MCF 10A (cell line): Measurements from ENCODE around the gene EPHB4. TPM values are rescaled to one million over a fixed set of nuclear protein-coding genes. Genes with fewer than 3 reads are reported as not detected.

Experiments used
- BruUV-seq: library from RNA; stranded (reverse); fragments of 400-500 nt; replicated peaks from 2 replicates; lab custom pipeline; 2021; lab: Mats Ljungman, UMichigan
- CTCF ChIA-PET: fragments of 300-600 bp; sonication (Branson Sonifier 250); formaldehyde crosslinking; extraction: SDS; loops from one replicate; lab custom pipeline; 2021; ENCODE audit warnings: antibody characterized with exemption, inconsistent platforms; lab: Yijun Ruan, JAX
- POLR2A ChIA-PET: fragments of 300-600, 350-650 bp; sonication (Branson Sonifier 250); formaldehyde crosslinking; extraction: SDS; loops from one replicate; lab custom pipeline; 2020; ENCODE audit warnings: antibody characterized with exemption, inconsistent platforms; lab: Yijun Ruan, JAX
- DNase-seq: peaks from one replicate; pipeline ENCODE4 v3.0.0-alpha.2; 2018; ENCODE audit not compliant: unreplicated experiment
- H3K27ac Mint-ChIP-seq: one replicate; pipeline ENCODE4 v1.8.0; 2022; ENCODE audit warnings: mild to moderate bottlenecking, low read depth, mixed read lengths; ENCODE audit not compliant: unreplicated experiment
- H3K27me3 Mint-ChIP-seq: one replicate; pipeline ENCODE4 v1.8.0; 2022; ENCODE audit warnings: mixed read lengths; ENCODE audit not compliant: insufficient read depth, unreplicated experiment
- H3K36me3 Mint-ChIP-seq: one replicate; pipeline ENCODE4 v1.8.0; 2022; ENCODE audit warnings: mild to moderate bottlenecking, moderate library complexity, mixed read lengths; ENCODE audit not compliant: insufficient read depth, unreplicated experiment
- H3K4me1 Mint-ChIP-seq: one replicate; pipeline ENCODE4 v1.8.0; 2022; ENCODE audit warnings: mixed read lengths; ENCODE audit not compliant: insufficient read depth, unreplicated experiment
- H3K4me3 Mint-ChIP-seq: one replicate; pipeline ENCODE4 v1.8.0; 2022; ENCODE audit warnings: mild to moderate bottlenecking, moderate library complexity, mixed read lengths; ENCODE audit not compliant: unreplicated experiment
- H3K9me3 Mint-ChIP-seq: one replicate; pipeline ENCODE4 v1.8.0; 2022; ENCODE audit warnings: mixed read lengths; ENCODE audit not compliant: unreplicated experiment
- CTCF ChIP-seq: fragments of 200-600 bp; IDR thresholded peaks from one replicate; pipeline ENCODE4 v1.8.0; 2022; ENCODE audit warnings: antibody characterized with exemption, mild to moderate bottlenecking; ENCODE audit not compliant: unreplicated experiment
- intact Hi-C: fragments of 100-400 bp; cut with micrococcal nuclease; formaldehyde crosslinking; loops from 2 replicates; pipeline ENCODE4 v1.14.1; 2022
- total RNA-seq: library from RNA; stranded (reverse); gene quantifications from 2 replicates; pipeline ENCODE4 v1.2.3, GENCODE V29; 2022

The EPHB4 gene
- total RNA-seq, 1 experiment from 2014 or later, result 48.8 TPM

- ChIA-PET CTCF (no interaction called here), POLR2A (interaction anchor here (0.7 to 3.7 kb wide), 7 partner anchors 10 to 353 kb away, joined by 3 to 19 read pairs (median 8); partner anchors contain the start of genes POP7, SLC12A9, SRRT and UFSP1)
- no peak for TF ChIP-seq CTCF
- intact Hi-C loops, result no loop called here
- Mint-ChIP-seq H3K4me1 (no peaks in the 10 kb centered on the region), H3K9me3 (no peaks in the 10 kb centered on the region), H3K36me3 (peaks cover 60% of the 10 kb centered on the region), H3K27me3 (no peaks in the 10 kb centered on the region), H3K27ac (peak overlapping the region; percentile 99), H3K4me3 (peak overlapping the region; percentile 85)
- peak; percentile 95 for DNase-seq
- no TSS peak for BruUV-seq
These were observed 38.1 kb upstream of the EPHB4 start for GRCh38 chr7:100865372-100865911.

- no TSS peak for BruUV-seq
- intact Hi-C loops, result no loop called here
- peaks cover 62% of the 10 kb centered on the region for H3K36me3 Mint-ChIP-seq
- no peak for TF ChIP-seq CTCF
- no peaks in the 10 kb centered on the region for H3K9me3 Mint-ChIP-seq
- DNase-seq, result no peak
- H3K4me3 Mint-ChIP-seq, result no peak overlapping the region
- H3K4me1 Mint-ChIP-seq, result no peaks in the 10 kb centered on the region
- CTCF ChIA-PET, result interaction anchor here (0.6 kb wide), 2 partner anchors 10 to 13 kb away, joined by 3 read pairs; no protein-coding TSS in a partner anchor
- no peak overlapping the region for H3K27ac Mint-ChIP-seq
- POLR2A ChIA-PET, result interaction anchor here (0.7 to 3.7 kb wide), 4 partner anchors 11 to 354 kb away, joined by 3 to 19 read pairs (median 10); partner anchors contain the start of genes SLC12A9, SRRT and ZNHIT1
- no peaks in the 10 kb centered on the region for H3K27me3 Mint-ChIP-seq
These were observed 37.0 kb upstream of the EPHB4 start for GRCh38 chr7:100864263-100864845.

GRCh38 chr7:100863406-100863950 lies 36.2 kb upstream of the EPHB4 start:
- Mint-ChIP-seq H3K27me3 (no peaks in the 10 kb centered on the region), H3K4me3 (no peak overlapping the region), H3K27ac (no peak overlapping the region), H3K9me3 (no peaks in the 10 kb centered on the region), H3K36me3 (peaks cover 53% of the 10 kb centered on the region), H3K4me1 (no peaks in the 10 kb centered on the region)
- DNase-seq, result no peak
- BruUV-seq, result no TSS peak
- ChIA-PET POLR2A (interaction anchor here (0.7 to 3.7 kb wide), 4 partner anchors 11 to 305 kb away, joined by 3 to 19 read pairs (median 10); partner anchors contain the start of genes SLC12A9, SRRT and UFSP1), CTCF (interaction anchor here (0.6 to 1.2 kb wide), 4 partner anchors 9 to 306 kb away, joined by 3 read pairs; partner anchors contain the start of gene SLC12A9)
- no peak for TF ChIP-seq CTCF
- intact Hi-C loops, result no loop called here

GRCh38 chr7:100861616-100861985 lies 34.3 kb upstream of the EPHB4 start:
- peaks cover 44% of the 10 kb centered on the region for H3K36me3 Mint-ChIP-seq
- no peak overlapping the region for H3K27ac Mint-ChIP-seq
- no peaks in the 10 kb centered on the region for H3K4me1 Mint-ChIP-seq
- CTCF ChIA-PET, result interaction anchor here (0.6 to 0.7 kb wide), 3 partner anchors 10 to 293 kb away, joined by 3 read pairs; no protein-coding TSS in a partner anchor
- POLR2A ChIA-PET, result no interaction called here
- no peaks in the 10 kb centered on the region for H3K27me3 Mint-ChIP-seq
- BruUV-seq, result no TSS peak
- DNase-seq, result no peak
- TF ChIP-seq CTCF, result no peak
- H3K9me3 Mint-ChIP-seq, result no peaks in the 10 kb centered on the region
- intact Hi-C loops, result no loop called here
- H3K4me3 Mint-ChIP-seq, result no peak overlapping the region
